ENCODE results near the gene SLC6A3.

Gene SLC6A3

DNA sequence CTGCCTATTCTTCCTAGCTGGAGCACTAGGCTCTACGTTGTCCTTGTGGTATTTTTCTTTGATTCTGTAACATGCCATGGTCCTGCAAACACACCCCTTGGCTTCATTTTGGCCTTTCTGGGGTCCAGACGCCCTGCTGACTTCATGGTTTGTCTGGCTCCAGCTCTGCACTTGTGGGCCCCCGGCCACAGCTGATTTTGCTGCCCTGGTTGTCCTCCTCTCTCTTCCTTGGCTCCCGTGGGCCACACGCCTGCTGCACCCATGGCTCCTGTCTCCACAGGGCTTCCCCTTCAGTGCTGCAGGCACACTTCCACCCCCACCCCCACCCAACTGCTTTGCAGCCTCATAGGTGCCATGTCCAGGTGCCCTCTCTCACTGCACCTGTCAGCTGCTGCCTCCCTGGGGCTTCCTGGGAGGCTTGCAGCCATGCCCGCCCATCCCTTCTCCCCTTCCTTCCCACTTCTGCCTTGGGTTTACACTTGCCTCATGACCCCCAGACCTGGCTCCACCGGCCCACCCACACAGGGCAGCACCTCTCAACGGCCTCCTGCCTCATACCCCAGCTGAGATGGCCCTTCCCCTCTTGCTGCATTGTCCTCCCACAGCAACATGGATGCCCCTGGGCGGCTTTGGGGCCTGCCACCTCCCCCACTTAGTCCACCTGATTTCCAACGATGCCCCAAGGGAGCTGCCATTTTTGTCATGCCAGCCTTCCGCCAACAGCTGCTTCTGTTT, 25.6 kb downstream of the SLC6A3 start:
- DNase-seq: no peak

GRCh38 chr5:1418921-1419280, 26.3 kb downstream of the SLC6A3 start:
- DNase-seq: no peak

- no peak for DNase-seq
Measured at GRCh38 chr5:1418238-1418920, 26.9 kb downstream of the SLC6A3 start.

GRCh38 chr5:1417586-1418225, 27.5 kb downstream of the SLC6A3 start:
- DNase-seq: no peak

GRCh38 chr5:1416856-1417469, 28.3 kb downstream of the SLC6A3 start:
- no peak for DNase-seq

GRCh38 chr5:1415626-1416360, 29.4 kb downstream of the SLC6A3 start:
- DNase-seq: no peak

DNA sequence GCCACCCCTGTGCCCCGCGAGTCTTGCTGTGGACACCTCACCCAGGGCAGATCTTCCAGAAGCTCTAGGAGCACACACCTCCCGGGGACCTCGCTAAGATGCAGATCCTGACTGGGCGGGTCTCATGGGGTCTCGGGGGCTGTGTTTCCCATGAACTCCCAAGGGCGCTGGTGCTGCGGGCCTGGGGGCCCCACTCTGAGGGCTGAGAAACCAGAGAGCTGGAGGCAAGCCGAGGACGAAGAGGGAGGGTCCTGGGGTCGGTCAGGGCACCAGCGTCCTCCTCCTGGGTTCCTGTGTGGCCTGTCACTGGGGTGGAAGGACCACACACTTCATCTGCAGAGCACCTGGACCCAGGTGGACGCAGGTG, 30.2 kb downstream of the SLC6A3 start:
- no peak for DNase-seq

DNA sequence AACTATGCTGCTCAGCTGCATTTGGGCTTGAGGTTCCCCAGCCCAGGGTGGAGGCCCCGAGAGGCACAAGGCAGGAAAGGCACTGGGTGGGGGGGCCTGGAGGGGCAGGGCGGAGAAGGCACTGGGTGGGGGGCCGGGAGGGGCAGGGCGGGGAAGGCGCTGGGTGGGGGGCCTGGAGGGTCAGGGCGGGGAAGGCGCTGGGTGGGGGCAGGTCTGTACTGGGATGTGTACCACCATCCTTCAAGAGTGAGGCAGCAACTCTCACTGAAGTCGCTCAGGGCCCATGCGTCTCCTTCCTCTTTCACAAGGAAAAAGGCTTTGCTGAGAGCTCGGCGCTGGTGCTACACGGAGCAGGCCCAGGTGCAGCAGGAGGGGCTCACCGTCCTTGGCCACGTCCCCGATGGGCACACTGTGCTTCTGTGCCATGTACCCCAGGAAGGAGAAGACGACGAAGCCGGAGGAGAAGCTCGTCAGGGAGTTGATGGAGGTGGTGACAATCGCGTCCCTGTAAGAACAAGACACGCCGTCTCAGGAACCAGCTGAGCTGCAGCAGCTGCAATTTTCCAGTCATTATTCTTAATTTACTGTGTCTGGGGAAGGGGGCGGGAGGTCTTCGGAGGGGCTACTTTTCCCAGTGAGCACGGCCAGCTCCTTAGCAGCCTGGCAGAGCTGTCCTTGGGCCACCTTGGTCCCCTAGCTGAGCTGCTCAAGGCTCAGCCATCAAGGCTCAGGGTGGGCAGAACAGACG, 30.8 kb downstream of the SLC6A3 start:
- DNase-seq: no peak

GRCh38 chr5:1413611-1414241, 31.5 kb downstream of the SLC6A3 start:
- DNase-seq: no peak

GRCh38 chr5:1413211-1413610, 32.0 kb downstream of the SLC6A3 start:
- no peak for DNase-seq

- DNase-seq: no peak
Measured at GRCh38 chr5:1412621-1413020, 32.6 kb downstream of the SLC6A3 start.

DNA sequence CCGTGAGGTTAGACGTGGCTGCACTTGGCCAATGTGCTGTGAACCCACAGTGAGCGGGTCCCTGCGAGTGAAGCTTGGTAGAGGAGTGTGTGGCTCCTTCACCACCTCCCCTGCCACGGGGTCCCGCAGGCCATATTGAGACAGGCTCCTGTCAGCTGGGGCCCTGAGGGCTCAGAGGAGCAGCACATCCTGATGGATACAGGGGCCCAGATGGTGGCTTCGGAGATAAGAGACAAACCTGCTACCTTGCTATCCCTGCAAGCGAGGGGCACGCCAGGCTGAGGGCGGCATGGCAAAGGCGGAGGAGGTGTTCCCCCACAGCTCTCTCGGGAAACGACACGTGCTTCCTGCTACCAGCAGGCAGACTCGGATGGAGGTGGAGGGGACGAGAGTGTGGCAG, 33.1 kb downstream of the SLC6A3 start:
- DNase-seq: no peak

DNA sequence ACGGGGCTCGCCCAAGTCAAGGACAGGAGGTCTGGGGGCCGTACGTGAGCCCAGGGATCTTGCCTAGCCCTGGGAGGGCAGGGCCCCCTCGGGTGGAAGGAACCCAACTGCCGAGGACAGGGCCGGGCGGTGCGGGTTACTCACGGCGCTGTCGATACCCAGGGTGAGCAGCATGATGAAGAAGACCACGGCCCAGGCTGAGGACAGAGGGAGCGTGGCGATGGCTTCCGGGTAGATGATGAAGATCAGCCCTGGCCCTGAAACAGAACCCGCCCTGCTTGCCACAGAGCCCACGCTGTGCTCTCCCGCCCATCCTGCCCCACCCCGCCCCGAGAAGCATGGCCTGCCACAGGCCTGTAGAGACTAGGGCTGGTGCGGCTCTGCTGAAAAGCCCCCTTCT, 34.1 kb downstream of the SLC6A3 start:
- no peak for DNase-seq

DNA sequence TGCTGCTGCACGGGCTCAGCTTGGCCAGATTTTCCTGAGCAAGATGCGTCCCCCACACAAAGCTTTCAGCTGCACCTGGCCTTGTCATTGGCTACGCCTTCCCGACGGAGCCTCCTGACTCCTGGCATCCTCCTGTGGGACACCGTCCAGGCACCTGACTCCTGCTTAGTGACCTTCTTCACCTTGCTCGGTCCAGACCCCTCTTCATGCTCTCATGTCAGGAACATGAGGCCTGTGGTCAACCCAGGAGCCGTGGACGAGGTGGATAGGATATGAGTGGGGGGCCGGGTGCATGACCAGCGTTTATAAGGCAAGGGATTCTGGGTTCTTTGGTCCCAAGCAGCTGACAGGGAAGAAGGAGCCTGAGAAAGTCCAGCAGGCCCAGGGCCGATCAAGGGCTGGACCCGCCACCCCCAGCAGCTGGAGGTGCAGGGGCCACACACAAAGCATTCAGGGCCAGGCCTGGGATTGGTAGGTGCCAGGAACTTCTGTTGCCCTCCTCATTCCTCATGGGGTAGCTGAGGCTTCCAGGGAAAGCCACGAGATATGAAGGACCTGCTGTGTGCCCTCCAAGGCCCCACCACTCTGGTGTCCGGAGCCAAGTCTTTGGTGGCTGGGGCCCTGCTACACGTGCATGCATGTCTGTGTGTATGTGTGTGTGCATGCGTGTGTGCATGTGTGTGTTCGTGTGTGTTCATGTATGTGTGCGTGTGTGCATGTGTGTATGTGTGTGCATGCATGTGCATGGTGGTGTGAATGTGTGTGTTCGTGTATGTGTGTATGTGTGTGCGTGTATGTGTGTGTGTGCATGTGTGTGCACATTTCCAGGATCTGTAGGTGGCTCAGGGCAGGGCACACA, 34.9 kb downstream of the SLC6A3 start:
- no peak for DNase-seq

DNA sequence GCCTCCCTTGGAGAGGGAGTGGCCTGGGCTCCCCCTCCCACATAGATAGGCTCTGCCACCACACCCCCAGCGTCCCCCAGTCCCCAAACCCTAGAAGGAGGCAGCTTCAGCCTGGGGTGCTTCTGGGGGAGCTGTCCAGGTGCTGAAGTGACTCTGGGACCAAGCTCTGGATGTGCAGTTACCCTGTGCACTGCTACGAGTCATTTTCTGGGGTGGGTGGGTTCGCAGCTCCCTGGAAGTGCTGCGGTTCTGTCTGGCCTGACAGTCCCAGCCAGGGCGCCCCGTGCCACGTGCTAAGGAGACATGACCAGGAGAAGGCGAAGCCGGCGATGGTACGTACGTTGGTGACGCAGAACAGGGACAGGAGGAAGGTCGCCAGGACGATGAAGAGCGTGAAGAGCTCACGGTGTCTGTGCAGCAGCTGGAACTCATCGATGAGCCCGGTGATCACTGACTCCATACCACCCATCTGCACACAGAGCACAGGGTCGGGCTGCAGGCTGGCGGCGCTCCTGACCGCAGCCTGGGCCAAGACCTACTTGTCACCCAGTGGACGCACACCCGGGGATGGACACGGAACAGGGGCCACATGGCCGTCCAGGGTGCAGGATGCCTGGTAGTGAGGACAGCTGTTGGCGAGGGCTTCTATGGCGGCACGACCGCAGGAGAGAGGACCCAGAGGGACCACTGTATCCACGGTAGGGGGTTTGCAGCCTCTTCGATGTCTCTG, 35.7 kb downstream of the SLC6A3 start:
- no peak for DNase-seq

DNA sequence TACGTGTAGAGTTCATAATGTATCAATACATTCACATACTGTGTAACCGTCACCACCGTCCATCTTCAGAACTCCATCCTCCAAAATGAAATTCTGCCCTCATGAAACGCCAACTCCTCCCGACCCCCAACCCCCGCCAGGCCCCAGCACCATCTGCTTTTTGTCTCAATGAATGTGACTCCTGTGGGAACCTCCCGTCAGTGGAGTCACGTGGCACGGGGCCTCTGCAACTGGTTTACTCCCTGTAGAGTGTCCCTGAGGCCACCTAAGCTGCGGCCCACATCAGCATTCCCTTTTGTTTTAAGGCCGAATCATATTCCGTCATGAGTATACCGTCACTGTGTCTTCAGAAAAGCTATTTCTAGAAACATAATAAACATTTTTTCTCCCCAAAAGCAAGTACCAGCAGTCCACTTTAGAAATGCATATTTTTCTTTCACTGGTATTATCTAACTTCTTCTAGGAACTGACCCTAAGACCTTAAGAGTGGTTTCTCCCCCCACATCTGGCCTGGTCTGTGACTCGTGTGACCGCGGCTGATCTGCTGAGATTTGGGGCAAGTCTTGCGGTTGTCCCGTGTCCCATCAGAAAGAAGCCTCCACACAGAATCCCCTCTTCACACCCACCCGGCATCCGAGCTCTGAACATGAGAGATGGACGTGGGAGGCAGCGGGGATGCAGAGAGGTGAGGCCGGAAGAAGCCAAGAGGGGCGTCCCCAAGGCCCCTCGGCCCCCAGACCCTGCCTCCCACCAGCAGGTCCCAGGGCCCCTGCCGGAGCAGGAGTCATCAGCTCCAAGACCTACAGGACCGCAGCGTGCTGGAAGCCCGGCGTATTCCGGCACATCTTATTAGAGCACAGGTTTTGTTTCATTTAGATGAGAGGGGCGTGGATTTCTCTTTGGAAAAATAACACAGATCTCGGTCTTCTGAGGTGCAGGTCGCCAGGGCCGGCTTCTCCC, 38.3 kb downstream of the SLC6A3 start:
- DNase-seq: no peak

GRCh38 chr5:1405539-1406530, 39.4 kb downstream of the SLC6A3 start:
- no peak for DNase-seq

- no peak for DNase-seq
Measured at GRCh38 chr5:1405121-1405520, 40.1 kb downstream of the SLC6A3 start.

Data from NCI-H187 (cell line).